Measurements from ENCODE around the gene ACO1. TPM values are rescaled to one million over a fixed set of nuclear protein-coding genes. Genes with fewer than 3 reads are reported as not detected.

Gene ACO1
- 10 to 100 TPM; 48.8 to 51.1 TPM for total RNA-seq

- DNase-seq (peak; percentile 93 to 95 (median 94)), ATAC-seq (peak; percentile 96)
- H3K27me3 ChIP-seq = no peaks in the 10 kb centered on the region
- intact Hi-C loops (cut with DNase I) = loop anchor here (5.0 kb wide), 1 partner anchor 38 kb away; no protein-coding TSS in a partner anchor
- no peaks in the 10 kb centered on the region for H3K9me3 ChIP-seq
- H3K4me3 ChIP-seq = peak within 1 kb of the TSS; percentile 35 to 67
- peak; percentile 88 to 92 (median 89) for TF ChIP-seq POLR2A (IDR thresholded peaks at IDR 0.05)
- TF ChIP-seq, protein P1, sequence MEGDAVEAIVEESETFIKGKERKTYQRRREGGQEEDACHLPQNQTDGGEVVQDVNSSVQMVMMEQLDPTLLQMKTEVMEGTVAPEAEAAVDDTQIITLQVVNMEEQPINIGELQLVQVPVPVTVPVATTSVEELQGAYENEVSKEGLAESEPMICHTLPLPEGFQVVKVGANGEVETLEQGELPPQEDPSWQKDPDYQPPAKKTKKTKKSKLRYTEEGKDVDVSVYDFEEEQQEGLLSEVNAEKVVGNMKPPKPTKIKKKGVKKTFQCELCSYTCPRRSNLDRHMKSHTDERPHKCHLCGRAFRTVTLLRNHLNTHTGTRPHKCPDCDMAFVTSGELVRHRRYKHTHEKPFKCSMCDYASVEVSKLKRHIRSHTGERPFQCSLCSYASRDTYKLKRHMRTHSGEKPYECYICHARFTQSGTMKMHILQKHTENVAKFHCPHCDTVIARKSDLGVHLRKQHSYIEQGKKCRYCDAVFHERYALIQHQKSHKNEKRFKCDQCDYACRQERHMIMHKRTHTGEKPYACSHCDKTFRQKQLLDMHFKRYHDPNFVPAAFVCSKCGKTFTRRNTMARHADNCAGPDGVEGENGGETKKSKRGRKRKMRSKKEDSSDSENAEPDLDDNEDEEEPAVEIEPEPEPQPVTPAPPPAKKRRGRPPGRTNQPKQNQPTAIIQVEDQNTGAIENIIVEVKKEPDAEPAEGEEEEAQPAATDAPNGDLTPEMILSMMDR (IDR thresholded peaks at IDR 0.05) = peak in 1 of 7 experiments; percentile 25
- H3K4me1 ChIP-seq = peaks cover 49% of the 10 kb centered on the region
- WGBS, 2 donors = 1 to 2% methylated on average over 8 to 70 of the region's 73 CpGs
- peak within 1 kb of the TSS; percentile 84 to 94 (median 92) for H3K27ac ChIP-seq
- no peaks in the 10 kb centered on the region for H3K36me3 ChIP-seq (replicated peaks in 1 of 2; ENCODE audit: insufficient read depth in 1 of 2, low read depth in 2 of 2)
These were observed at the start of gene ACO1 for GRCh38 chr9:32384364-32385151. Gene ACO1 (plus strand): TSS chr9:32384643. CDS start chr9:32405507, 20,864 bp downstream.

DNA sequence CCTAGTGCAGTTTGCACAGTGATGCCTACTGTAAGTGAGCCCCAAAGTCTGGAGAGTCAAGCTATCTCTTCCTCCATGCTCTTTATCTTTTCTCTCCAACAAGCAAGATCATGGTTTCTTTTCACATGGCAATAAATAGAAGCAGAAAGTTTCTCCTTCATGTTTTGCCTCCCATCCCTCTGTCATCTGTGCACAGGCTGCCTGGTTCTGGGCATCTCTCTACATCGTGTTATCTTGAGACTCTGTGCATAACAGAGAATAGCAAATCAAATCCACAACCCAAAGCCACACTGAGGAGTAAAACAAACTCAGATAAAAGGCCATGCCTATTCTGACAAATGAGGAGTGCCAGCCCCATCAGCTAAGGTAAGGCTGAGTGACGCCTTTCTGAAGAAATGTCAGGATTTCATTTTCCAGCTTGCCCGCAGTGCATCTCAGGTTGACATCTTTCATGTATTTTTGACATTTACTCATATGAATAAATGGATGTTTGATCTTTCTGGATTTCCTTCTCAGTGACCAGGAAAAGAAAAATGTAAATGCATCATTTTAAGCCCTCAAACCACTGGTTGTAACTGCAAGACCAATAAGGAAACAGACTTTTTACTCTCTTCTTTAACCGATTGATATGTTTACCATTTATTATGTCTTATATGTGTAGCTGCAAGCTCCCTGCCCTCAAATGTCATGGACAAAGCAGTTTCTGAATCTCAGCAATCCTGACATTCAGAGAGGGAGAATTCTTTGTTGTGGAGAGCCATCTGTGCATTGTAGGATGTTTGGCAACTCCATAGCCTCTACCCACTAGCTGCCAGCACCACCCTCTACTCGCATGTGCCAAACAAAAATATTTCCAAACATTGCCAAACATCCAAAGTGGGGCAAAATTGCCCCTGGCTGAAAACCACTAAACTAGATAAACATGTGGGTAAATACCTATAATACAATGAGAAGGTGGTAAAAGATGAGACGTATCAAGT, 49.2 kb upstream of the ACO1 start:
- no peak for TF ChIP-seq POLR2A (IDR thresholded peaks at IDR 0.05)
- Histone ChIP-seq H3K4me3 (no peak overlapping the region), H3K27ac (no peak overlapping the region), H3K9me3 (no peaks in the 10 kb centered on the region), H3K36me3 (replicated peaks in 1 of 2; ENCODE audit: insufficient read depth in 1 of 2, low read depth in 2 of 2) (no peaks in the 10 kb centered on the region), H3K27me3 (no peaks in the 10 kb centered on the region), H3K4me1 (no peaks in the 10 kb centered on the region)
- WGBS, 2 donors = 58 to 63% methylated on average over 6 of the region's 6 CpGs
- ATAC-seq = no peak
- intact Hi-C loops (cut with DNase I) = no loop called here
- DNase-seq = no peak

GRCh38 chr9:32339424-32339823, 45.0 kb upstream of the ACO1 start:
- TF ChIP-seq, protein P1 (IDR thresholded peaks at IDR 0.05) = no peak
- TF ChIP-seq POLR2A (IDR thresholded peaks at IDR 0.05) = no peak

GRCh38 chr9:32340361-32340760, 44.1 kb upstream of the ACO1 start:
- H3K27me3 ChIP-seq = no peaks in the 10 kb centered on the region
- TF ChIP-seq, protein P1 (IDR thresholded peaks at IDR 0.05) = no peak
- no peak for TF ChIP-seq POLR2A (IDR thresholded peaks at IDR 0.05)
- WGBS, 2 donors = 36 to 41% methylated on average over 5 of the region's 5 CpGs
- no peak overlapping the region for H3K4me3 ChIP-seq
- ATAC-seq (no peak), DNase-seq (no peak)
- intact Hi-C loops (cut with DNase I) = no loop called here
- no peaks in the 10 kb centered on the region for H3K4me1 ChIP-seq
- no peaks in the 10 kb centered on the region for H3K9me3 ChIP-seq
- H3K27ac ChIP-seq = no peak overlapping the region
- no peaks in the 10 kb centered on the region for H3K36me3 ChIP-seq (replicated peaks in 1 of 2; ENCODE audit: insufficient read depth in 1 of 2, low read depth in 2 of 2)

More at GRCh38 chr9:32339424-32339823, 45.0 kb upstream of the ACO1 start:
- Histone ChIP-seq H3K4me3 (no peak overlapping the region), H3K9me3 (no peaks in the 10 kb centered on the region), H3K27ac (no peak overlapping the region), H3K27me3 (no peaks in the 10 kb centered on the region), H3K4me1 (no peaks in the 10 kb centered on the region), H3K36me3 (replicated peaks in 1 of 2; ENCODE audit: insufficient read depth in 1 of 2, low read depth in 2 of 2) (no peaks in the 10 kb centered on the region)
- 60 to 90% methylated on average over 2 of the region's 2 CpGs for WGBS, 2 donors
- intact Hi-C loops (cut with DNase I) = no loop called here
- no peak for ATAC-seq
- DNase-seq = no peak
